ENCODE measurements around the gene CA5B. TPM values are rescaled to one million over a fixed set of nuclear protein-coding genes. Genes with fewer than 3 reads are reported as not detected.
"Not testable (repeated sequence)": the region's sequence is repeated elsewhere in the genome, so short reads cannot be mapped to it uniquely, and the experiment has no call there.

CA5B gene
- total RNA-seq, 1 experiment from 2014 or later = 15.3 TPM

DNA sequence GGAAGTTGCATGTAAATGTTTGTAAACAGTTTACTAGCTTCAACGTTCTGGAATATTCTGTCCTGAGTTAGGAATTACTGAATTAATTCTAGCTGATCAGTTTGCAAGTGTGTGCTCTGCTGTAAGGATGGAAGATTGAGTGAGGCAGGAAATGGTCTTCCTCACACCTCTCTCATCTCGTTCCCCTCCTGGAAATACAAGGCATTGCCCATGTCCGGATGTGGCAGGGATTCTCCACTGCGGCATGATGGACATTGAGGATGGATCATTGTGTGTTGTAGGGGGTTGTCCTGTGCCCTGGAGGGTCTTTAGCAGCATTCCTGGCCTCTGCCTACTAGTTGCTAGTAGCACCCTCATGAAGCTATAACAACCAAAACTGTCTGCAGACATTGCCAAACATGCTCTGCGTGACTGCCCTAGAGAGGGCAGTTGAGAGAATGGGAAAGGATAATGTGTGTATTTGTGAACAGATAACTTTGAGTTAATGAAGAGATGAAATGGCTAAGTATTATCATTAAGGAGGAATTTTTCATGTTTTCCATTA lies 12.6 kb downstream of the CA5B start:
- Mint-ChIP-seq H3K27ac (ENCODE audit: low read depth, unreplicated experiment) (no peak overlapping the region), H3K4me3 (ENCODE audit: unreplicated experiment) (no peak overlapping the region), H3K36me3 (ENCODE audit: insufficient read depth, unreplicated experiment) (no peaks in the 10 kb centered on the region), H3K27me3 (ENCODE audit: insufficient read depth, unreplicated experiment) (no peaks in the 10 kb centered on the region), H3K9me3 (ENCODE audit: unreplicated experiment) (no peaks in the 10 kb centered on the region), H3K4me1 (ENCODE audit: insufficient read depth, unreplicated experiment) (peaks cover 4% of the 10 kb centered on the region)
- no peak for DNase-seq (ENCODE audit: unreplicated experiment)
- TF ChIP-seq, protein P1, sequence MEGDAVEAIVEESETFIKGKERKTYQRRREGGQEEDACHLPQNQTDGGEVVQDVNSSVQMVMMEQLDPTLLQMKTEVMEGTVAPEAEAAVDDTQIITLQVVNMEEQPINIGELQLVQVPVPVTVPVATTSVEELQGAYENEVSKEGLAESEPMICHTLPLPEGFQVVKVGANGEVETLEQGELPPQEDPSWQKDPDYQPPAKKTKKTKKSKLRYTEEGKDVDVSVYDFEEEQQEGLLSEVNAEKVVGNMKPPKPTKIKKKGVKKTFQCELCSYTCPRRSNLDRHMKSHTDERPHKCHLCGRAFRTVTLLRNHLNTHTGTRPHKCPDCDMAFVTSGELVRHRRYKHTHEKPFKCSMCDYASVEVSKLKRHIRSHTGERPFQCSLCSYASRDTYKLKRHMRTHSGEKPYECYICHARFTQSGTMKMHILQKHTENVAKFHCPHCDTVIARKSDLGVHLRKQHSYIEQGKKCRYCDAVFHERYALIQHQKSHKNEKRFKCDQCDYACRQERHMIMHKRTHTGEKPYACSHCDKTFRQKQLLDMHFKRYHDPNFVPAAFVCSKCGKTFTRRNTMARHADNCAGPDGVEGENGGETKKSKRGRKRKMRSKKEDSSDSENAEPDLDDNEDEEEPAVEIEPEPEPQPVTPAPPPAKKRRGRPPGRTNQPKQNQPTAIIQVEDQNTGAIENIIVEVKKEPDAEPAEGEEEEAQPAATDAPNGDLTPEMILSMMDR (IDR thresholded peaks at IDR 0.05; ENCODE audit: unreplicated experiment) = no peak
- CTCF ChIA-PET = interaction anchor here (0.7 to 1.5 kb wide), 3 partner anchors 10 to 63 kb away, joined by 3 to 5 read pairs (median 5); no protein-coding TSS in a partner anchor
- BruUV-seq (replicated peaks) = no TSS peak
- intact Hi-C loops (cut with micrococcal nuclease) = no loop called here
- POLR2A ChIA-PET = interaction anchor here (0.7 kb wide), 1 partner anchor 68 kb away, joined by 6 read pairs; no protein-coding TSS in a partner anchor

DNA sequence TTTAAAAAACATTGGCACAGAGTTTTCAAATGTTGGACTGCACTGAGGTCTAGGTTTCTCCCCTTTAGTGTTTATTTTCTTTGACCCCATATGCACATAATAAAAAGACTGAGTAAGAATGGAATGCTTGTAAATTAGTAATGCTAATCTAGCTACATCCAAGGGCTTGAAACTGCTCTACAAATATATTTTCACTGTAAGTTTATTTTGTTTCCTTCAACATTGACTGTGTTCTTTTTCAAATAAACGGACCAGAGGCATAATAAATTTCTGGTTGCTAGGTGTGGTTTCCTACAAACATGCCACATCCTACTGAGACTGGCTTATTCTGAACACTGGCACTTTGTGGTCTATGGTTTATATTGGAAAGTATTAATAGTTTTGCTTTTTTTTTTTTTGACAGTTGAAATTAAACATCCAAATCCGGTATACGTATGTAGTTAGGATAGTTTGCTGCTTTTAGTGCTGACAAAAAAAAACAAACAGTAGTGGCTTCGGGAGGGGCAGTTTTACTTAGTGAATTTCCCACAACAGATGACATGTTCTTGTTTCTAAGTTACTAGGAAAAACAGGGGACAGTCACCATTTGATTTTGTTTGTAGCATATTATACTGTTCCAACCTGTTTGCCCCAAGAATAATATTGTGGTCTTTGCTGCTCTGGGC lies 13.2 kb downstream of the CA5B start:
- Mint-ChIP-seq H3K4me3 (ENCODE audit: unreplicated experiment) (no peak overlapping the region), H3K4me1 (ENCODE audit: insufficient read depth, unreplicated experiment) (peaks cover 4% of the 10 kb centered on the region), H3K9me3 (ENCODE audit: unreplicated experiment) (no peaks in the 10 kb centered on the region), H3K27ac (ENCODE audit: low read depth, unreplicated experiment) (no peak overlapping the region), H3K27me3 (ENCODE audit: insufficient read depth, unreplicated experiment) (no peaks in the 10 kb centered on the region), H3K36me3 (ENCODE audit: insufficient read depth, unreplicated experiment) (no peaks in the 10 kb centered on the region)
- no TSS peak for BruUV-seq (replicated peaks)
- no peak for DNase-seq (ENCODE audit: unreplicated experiment)
- CTCF ChIA-PET = no interaction called here
- POLR2A ChIA-PET = no interaction called here
- TF ChIP-seq, protein P1 (IDR thresholded peaks at IDR 0.05; ENCODE audit: unreplicated experiment) = no peak
- intact Hi-C loops (cut with micrococcal nuclease) = no loop called here

DNA sequence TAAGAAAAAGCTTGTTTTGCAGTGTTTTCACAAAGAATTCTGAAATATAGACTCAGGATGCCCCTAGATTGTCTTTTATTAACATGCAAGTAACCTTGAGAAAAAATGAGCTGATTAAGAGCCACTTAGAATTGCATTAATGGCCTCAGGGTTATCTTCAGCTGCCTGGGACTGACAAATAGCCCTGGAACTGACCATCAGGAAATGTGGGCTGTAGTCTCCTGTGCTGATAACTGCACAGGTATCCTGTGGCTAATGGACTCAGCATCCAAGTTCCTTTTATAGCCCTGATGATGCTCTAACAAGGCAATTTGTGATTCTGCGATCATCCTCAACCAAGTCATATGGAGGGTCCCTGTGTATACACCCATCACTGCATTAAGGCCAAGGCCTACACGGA lies 17.0 kb downstream of the CA5B start:
- Mint-ChIP-seq H3K4me1 (ENCODE audit: insufficient read depth, unreplicated experiment) (peaks cover 2% of the 10 kb centered on the region), H3K9me3 (ENCODE audit: unreplicated experiment) (no peaks in the 10 kb centered on the region), H3K27ac (ENCODE audit: low read depth, unreplicated experiment) (no peak overlapping the region), H3K27me3 (ENCODE audit: insufficient read depth, unreplicated experiment) (no peaks in the 10 kb centered on the region), H3K36me3 (ENCODE audit: insufficient read depth, unreplicated experiment) (peaks cover 4% of the 10 kb centered on the region), H3K4me3 (ENCODE audit: unreplicated experiment) (no peak overlapping the region)
- DNase-seq (ENCODE audit: unreplicated experiment) = no peak
- TF ChIP-seq, protein P1 (IDR thresholded peaks at IDR 0.05; ENCODE audit: unreplicated experiment) = no peak
- POLR2A ChIA-PET = no interaction called here
- intact Hi-C loops (cut with micrococcal nuclease) = no loop called here
- no TSS peak for BruUV-seq (replicated peaks)
- CTCF ChIA-PET = interaction anchor here (0.6 to 0.7 kb wide), 2 partner anchors 35 to 50 kb away, joined by 3 read pairs; partner anchors contain the start of gene ZRSR2

DNA sequence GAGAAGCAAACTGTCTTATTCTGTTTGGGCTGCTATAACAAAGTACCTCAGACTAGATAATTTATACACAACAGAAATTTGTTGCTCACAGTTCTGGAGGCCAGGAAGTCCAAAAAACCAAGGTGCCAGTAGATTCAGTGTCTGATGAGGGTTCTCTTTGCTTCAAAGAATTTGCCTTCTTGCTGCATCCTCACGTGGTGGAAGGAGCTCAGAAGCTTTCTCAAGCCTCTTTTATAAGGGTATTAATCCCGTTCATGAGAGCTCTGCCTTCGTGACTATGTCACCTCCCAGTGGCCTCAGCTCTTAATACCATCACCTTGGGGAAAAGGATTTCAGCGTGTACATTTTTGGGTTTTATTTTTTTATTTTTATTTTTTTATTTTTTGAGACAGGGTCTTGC lies 20.1 kb downstream of the CA5B start:
- no TSS peak for BruUV-seq (replicated peaks)
- intact Hi-C loops (cut with micrococcal nuclease) = no loop called here
- ChIA-PET CTCF (interaction anchor here (1.0 to 1.3 kb wide), 2 partner anchors 71 to 678 kb away, joined by 3 to 4 read pairs; no protein-coding TSS in a partner anchor), POLR2A (interaction anchor here (1.0 kb wide), 1 partner anchor 26 kb away, joined by 4 read pairs; no protein-coding TSS in a partner anchor)
- no peaks in the 10 kb centered on the region for H3K4me1 Mint-ChIP-seq (ENCODE audit: insufficient read depth, unreplicated experiment)
- H3K36me3 Mint-ChIP-seq (ENCODE audit: insufficient read depth, unreplicated experiment) = peaks cover 4% of the 10 kb centered on the region
- H3K9me3 Mint-ChIP-seq (ENCODE audit: unreplicated experiment) = no peaks in the 10 kb centered on the region
- no peak overlapping the region for H3K4me3 Mint-ChIP-seq (ENCODE audit: unreplicated experiment)
- H3K27ac Mint-ChIP-seq (ENCODE audit: low read depth, unreplicated experiment) = no peak overlapping the region
- DNase-seq (ENCODE audit: unreplicated experiment) = no peak
- no peaks in the 10 kb centered on the region for H3K27me3 Mint-ChIP-seq (ENCODE audit: insufficient read depth, unreplicated experiment)
- TF ChIP-seq, protein P1 (IDR thresholded peaks at IDR 0.05; ENCODE audit: unreplicated experiment) = no peak

DNA sequence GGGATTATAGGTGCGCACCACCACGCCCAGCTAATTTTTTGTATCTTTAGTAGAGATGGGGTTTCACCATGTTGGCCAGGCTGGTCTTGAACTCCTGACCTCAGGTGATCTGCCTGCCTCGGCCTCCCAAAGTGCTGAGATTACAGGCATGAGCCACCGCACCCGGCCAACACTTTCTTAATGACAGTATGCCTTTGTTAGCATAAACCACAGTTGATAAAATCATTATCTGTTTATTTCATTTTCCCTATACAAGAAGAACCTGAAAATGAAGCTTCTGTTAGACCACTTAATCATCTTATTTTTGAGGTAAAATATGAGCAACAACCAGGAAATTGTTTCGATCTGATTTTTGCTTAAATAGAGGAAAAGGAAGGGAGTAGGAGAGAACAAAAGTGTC lies 21.8 kb downstream of the CA5B start:
- not testable (repeated sequence) for BruUV-seq (replicated peaks); H3K4me3 Mint-ChIP-seq (ENCODE audit: unreplicated experiment); H3K27ac Mint-ChIP-seq (ENCODE audit: low read depth, unreplicated experiment); H3K27me3 Mint-ChIP-seq (ENCODE audit: insufficient read depth, unreplicated experiment); H3K9me3 Mint-ChIP-seq (ENCODE audit: unreplicated experiment); H3K4me1 Mint-ChIP-seq (ENCODE audit: insufficient read depth, unreplicated experiment); DNase-seq (ENCODE audit: unreplicated experiment)
- peaks cover 11% of the 10 kb centered on the region for H3K36me3 Mint-ChIP-seq (ENCODE audit: insufficient read depth, unreplicated experiment)
- ChIA-PET POLR2A (interaction anchor here (0.6 to 1.7 kb wide), 2 partner anchors 14 to 21 kb away, joined by 3 read pairs; no protein-coding TSS in a partner anchor), CTCF (interaction anchor here (0.9 to 1.3 kb wide), 4 partner anchors 11 to 1123 kb away, joined by 3 to 7 read pairs (median 5); no protein-coding TSS in a partner anchor)
- intact Hi-C loops (cut with micrococcal nuclease) = loop anchor here (10.0 kb wide), 2 partner anchors 215 to 915 kb away; no protein-coding TSS in a partner anchor

All from MCF 10A (cell line).